Endothelial cell of umbilical vein (primary cell): ENCODE results near the gene DSCAML1. TPM values are rescaled to one million over a fixed set of nuclear protein-coding genes. Genes with fewer than 3 reads are reported as not detected.

ENCODE experiments used
- BruUV-seq: library from RNA; stranded (reverse); fragments of 400-500 nt; replicated peaks from 2 replicates; lab custom pipeline; 2021; lab: Mats Ljungman, UMichigan
- CTCF ChIA-PET: fragments of 300-600, 350-600 bp; sonication (Branson Sonifier 250); formaldehyde crosslinking; loops from one replicate; lab custom pipeline; 2021; ENCODE audit warnings: antibody characterized with exemption, inconsistent platforms; lab: Charles Lee
- POLR2A ChIA-PET: fragments of 300-600, 350-600 bp; sonication (Branson Sonifier 250); formaldehyde crosslinking; loops from one replicate; lab custom pipeline; 2021; ENCODE audit warnings: antibody characterized with exemption, inconsistent platforms; lab: Charles Lee
- DNase-seq: peaks from one replicate; pipeline ENCODE4 v3.0.0-alpha.2; 2011; ENCODE audit warnings: low read depth, low spot score
- FAIRE-seq: peaks from 2 replicates; lab custom pipeline; 2011; peaks lifted over from hg19 to GRCh38; lab: Jason Lieb, UNC
- H2AFZ ChIP-seq: 2 replicates; pipeline ENCODE4 v1.6.0; 2012; ENCODE audit warnings: low read depth, low read length, control low read depth, inconsistent platforms
- H3K27ac ChIP-seq: 2 replicates; pipeline ENCODE4 v1.5.1; 2011; ENCODE audit warnings: low read depth, mild to moderate bottlenecking, control low read depth, low read length, moderate library complexity; ENCODE audit not compliant: insufficient read depth
- H3K27me3 ChIP-seq, 2 experiments: 2 replicates each; pipeline versions ENCODE4 v1.6.0 to v1.6.1; 2011; ENCODE audit warnings: low read length in 2 of 2, mixed read lengths in 1 of 2; ENCODE audit not compliant: control insufficient read depth in 2 of 2, insufficient read depth in 2 of 2
- H3K36me3 ChIP-seq, 2 experiments: 2 replicates in 1 of 2; 3 replicates in 1 of 2; pipeline ENCODE4 v1.5.1; 2011; ENCODE audit warnings: low read length in 2 of 2, mild to moderate bottlenecking in 1 of 2, moderate library complexity in 1 of 2; ENCODE audit not compliant: control insufficient read depth in 2 of 2, insufficient read depth in 2 of 2; ENCODE audit errors: extremely low read depth in 1 of 2
- H3K4me1 ChIP-seq: 3 replicates; pipeline ENCODE4 v1.5.1; 2011; ENCODE audit warnings: mild to moderate bottlenecking, low read length; ENCODE audit not compliant: control insufficient read depth, insufficient read depth; ENCODE audit errors: extremely low read depth
- H3K4me2 ChIP-seq: 2 replicates; pipeline ENCODE4 v1.6.1; 2011; ENCODE audit warnings: low read length, control low read depth, mixed read lengths; ENCODE audit not compliant: insufficient read depth
- H3K4me3 ChIP-seq, 3 experiments: fragments of 200-600 bp in 1 of 3; sonication (generic), shearing (Covaris generic) in 1 of 3; replicated peaks in 1 of 3; 2 replicates each; pipeline ENCODE4 v1.5.1; 2011 to 2016; ENCODE audit warnings: control low read depth in 3 of 3, low read length in 3 of 3, mild to moderate bottlenecking in 2 of 3, inconsistent platforms in 1 of 3, low read depth in 1 of 3, moderate library complexity in 1 of 3; ENCODE audit not compliant: insufficient read depth in 1 of 3
- H3K79me2 ChIP-seq: 2 replicates; pipeline ENCODE4 v1.6.0; 2012; ENCODE audit warnings: low read length, inconsistent platforms; ENCODE audit not compliant: control insufficient read depth, insufficient read depth
- H3K9ac ChIP-seq: replicated peaks from 2 replicates; pipeline ENCODE3; 2011; ENCODE audit warnings: low read length, control low read depth; ENCODE audit not compliant: insufficient read depth; ENCODE audit errors: extremely low read depth
- H3K9me1 ChIP-seq: replicated peaks from 3 replicates; pipeline ENCODE4 v1.6.0; 2011; ENCODE audit warnings: mild to moderate bottlenecking, low read length; ENCODE audit not compliant: control insufficient read depth, insufficient read depth; ENCODE audit errors: extremely low read depth
- H3K9me3 ChIP-seq: replicated peaks from 2 replicates; pipeline ENCODE4 v1.5.1; 2012; ENCODE audit warnings: low read length, inconsistent platforms; ENCODE audit not compliant: control insufficient read depth, insufficient read depth
- H4K20me1 ChIP-seq: replicated peaks from 2 replicates; pipeline ENCODE3; 2011; ENCODE audit warnings: mild to moderate bottlenecking, low read length; ENCODE audit not compliant: control insufficient read depth, insufficient read depth; ENCODE audit errors: extremely low read depth
- CTCF ChIP-seq, 2 donors: IDR thresholded peaks; 1 replicate in 1 of 2; 2 replicates in 1 of 2; pipeline ENCODE4 v1.5.1; 2011; ENCODE audit warnings: low read length in 2 of 2, mild to moderate bottlenecking in 2 of 2, moderate library complexity in 2 of 2, control low read depth in 1 of 2, inconsistent platforms in 1 of 2, low read depth in 1 of 2; ENCODE audit not compliant: insufficient read depth in 1 of 2; ENCODE audit errors: extremely low read depth in 1 of 2
- EZH2 ChIP-seq: IDR thresholded peaks from 2 replicates; pipeline ENCODE4 v1.6.1; 2012; ENCODE audit warnings: borderline replicate concordance, low read depth, mild to moderate bottlenecking, moderate library complexity, low read length, inconsistent platforms; ENCODE audit not compliant: severe bottlenecking
- FOS ChIP-seq: IDR thresholded peaks from 2 replicates; pipeline ENCODE4 v1.6.1; 2011; ENCODE audit warnings: mild to moderate bottlenecking, low read length, moderate library complexity, borderline replicate concordance; ENCODE audit not compliant: insufficient read depth
- GATA2 ChIP-seq: IDR thresholded peaks from 2 replicates; pipeline ENCODE4 v1.7.0; 2011; ENCODE audit warnings: low read depth, mild to moderate bottlenecking, moderate library complexity, mixed read lengths, low read length; ENCODE audit not compliant: insufficient read length, insufficient read depth
- JUN ChIP-seq: IDR thresholded peaks from 2 replicates; pipeline ENCODE4 v1.6.1; 2011; ENCODE audit warnings: borderline replicate concordance, low read depth; ENCODE audit not compliant: insufficient read length, insufficient read depth
- MAX ChIP-seq: IDR thresholded peaks from 2 replicates; pipeline ENCODE4 v1.6.1; 2011; ENCODE audit not compliant: insufficient read depth, insufficient read length
- MYC ChIP-seq: IDR thresholded peaks from one replicate; pipeline ENCODE4 v1.6.1; 2011; ENCODE audit warnings: mild to moderate bottlenecking, low read depth, low read length
- POLR2A ChIP-seq: IDR thresholded peaks from 2 replicates; pipeline ENCODE4 v1.6.1; 2012; ENCODE audit warnings: low read depth, mild to moderate bottlenecking, control low read depth, low read length
- POLR2AphosphoS5 ChIP-seq: IDR thresholded peaks from 2 replicates; pipeline ENCODE4 v1.6.1; 2012; ENCODE audit warnings: low read depth, mild to moderate bottlenecking, control low read depth, low read length, moderate library complexity; ENCODE audit not compliant: insufficient read depth
- dilution Hi-C: fragments of 300-500 bp; cut with MboI; formaldehyde crosslinking; loops from one replicate; pipeline ENCODE4 v1.15.0; 2019; ENCODE audit warnings: low sequenced_read_pairs; ENCODE audit not compliant: extremely low pct_ligation_motif_present
- intact Hi-C: fragments of 100-400 bp; cut with micrococcal nuclease; formaldehyde crosslinking; loops from one replicate; pipeline ENCODE4 v1.10.0; 2022
- polyA plus RNA-seq, 4 experiments: library from polyadenylated mRNA; depleted of rRNA in 3 of 4; stranded (reverse) in 3 of 4; unstranded in 1 of 4; fragments of >200 nt; gene quantifications; 2 replicates each; pipeline versions ENCODE4 v1.2.1 to v1.2.3, GENCODE V29; 2011 to 2012; ENCODE audit warnings: missing spikeins in 1 of 4
- total RNA-seq: library from RNA; stranded (reverse); gene quantifications from 2 replicates; pipeline ENCODE4 v1.2.3, GENCODE V29; 2021

Gene DSCAML1
- total and polyA plus RNA-seq, 2 donors (not counting 3 experiments of a cell fraction or from before 2014, with no cell fraction given) = not detected

- Histone ChIP-seq H3K27me3 (no peaks in the 10 kb centered on the region), H3K79me2 (no peaks in the 10 kb centered on the region), H3K9me3 (no peaks in the 10 kb centered on the region), H3K36me3 (no peaks in the 10 kb centered on the region), H3K4me3 (no peak overlapping the region), H3K27ac (no peak overlapping the region), H4K20me1 (no peaks in the 10 kb centered on the region), H3K9ac (no peak overlapping the region), H3K4me2 (no peak overlapping the region), H3K9me1 (no peaks in the 10 kb centered on the region), H2AFZ (no peak overlapping the region), H3K4me1 (no peaks in the 10 kb centered on the region)
- TF ChIP-seq MAX (no peak), EZH2 (no peak), POLR2AphosphoS5 (no peak), POLR2A (no peak), FOS (no peak)
- POLR2A ChIA-PET = no interaction called here
- intact Hi-C loops (no loop called here), dilution Hi-C loops (no loop called here)
- BruUV-seq = no TSS peak
- CTCF ChIA-PET = interaction anchor here (0.6 kb wide), 2 partner anchors 11 to 1063 kb away, joined by 3 read pairs; no protein-coding TSS in a partner anchor
- no peak for DNase-seq
- FAIRE-seq = no peak
Measured at GRCh38 chr11:117421476-117421875, 375.5 kb downstream of the DSCAML1 start.

- H3K9ac ChIP-seq = no peak overlapping the region
- H2AFZ ChIP-seq = no peak overlapping the region
- H3K79me2 ChIP-seq = no peaks in the 10 kb centered on the region
- FAIRE-seq = no peak
- ChIA-PET CTCF (interaction anchor here (0.6 kb wide), 2 partner anchors 11 to 1063 kb away, joined by 3 read pairs; no protein-coding TSS in a partner anchor), POLR2A (no interaction called here)
- H3K9me1 ChIP-seq = no peaks in the 10 kb centered on the region
- no peaks in the 10 kb centered on the region for H3K9me3 ChIP-seq
- no peak overlapping the region for H3K4me3 ChIP-seq
- intact Hi-C loops (no loop called here), dilution Hi-C loops (no loop called here)
- H3K36me3 ChIP-seq = no peaks in the 10 kb centered on the region
- no TSS peak for BruUV-seq
- no peak for DNase-seq
- H4K20me1 ChIP-seq = no peaks in the 10 kb centered on the region
- no peaks in the 10 kb centered on the region for H3K27me3 ChIP-seq
- H3K27ac ChIP-seq = no peak overlapping the region
- H3K4me2 ChIP-seq = no peak overlapping the region
- no peaks in the 10 kb centered on the region for H3K4me1 ChIP-seq
- TF ChIP-seq POLR2A (no peak), JUN (no peak), POLR2AphosphoS5 (no peak), CTCF (IDR thresholded peaks at IDR 0.05; ENCODE audit: extremely low read depth in 1 of 2, insufficient read depth in 1 of 2, low read depth in 1 of 2, low read length in 2 of 2) (no peak), FOS (no peak), MYC (no peak), EZH2 (no peak), GATA2 (no peak), MAX (no peak)
Measured at GRCh38 chr11:117421041-117421440, 376.0 kb downstream of the DSCAML1 start.
